ENCODE data around the gene UST.

DNA sequence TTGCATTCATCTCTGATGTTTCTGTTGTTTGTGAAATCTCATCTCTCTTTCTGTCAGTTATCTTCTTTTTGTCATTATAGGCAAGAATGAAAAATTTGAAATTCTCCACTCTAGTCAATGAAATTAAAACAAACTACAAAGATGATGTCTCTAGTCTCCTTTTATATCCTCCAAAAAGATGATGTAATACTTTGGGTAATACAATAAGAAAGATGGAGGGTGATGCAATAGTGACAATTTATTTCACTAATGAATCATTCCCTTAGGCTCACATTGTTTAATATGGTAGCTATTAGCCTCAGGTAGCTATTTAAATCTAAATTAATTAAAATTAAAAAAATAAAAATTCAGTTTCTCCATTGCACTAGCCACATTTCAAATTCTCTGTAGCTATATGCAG, 145.4 kb downstream of the UST start:
- no peak for TF ChIP-seq TAF1 (IDR thresholded peaks at IDR 0.05; ENCODE audit: low read depth, low read length)
- no peak for TF ChIP-seq POLR2AphosphoS5 (IDR thresholded peaks at IDR 0.05; ENCODE audit: low read depth, low read length)

All from GM12891 (cell line).